GM12878 (cell line): ENCODE results near the gene ERN2. TPM values are rescaled to one million over a fixed set of nuclear protein-coding genes. Genes with fewer than 3 reads are reported as not detected.

Experiments
- ATAC-seq: fragments of 200-7000 bp; cut with Tn5 transposase; 3 replicates; pipeline ENCODE4 v1.9.1; 2020; ENCODE audit warnings: mild to moderate bottlenecking, moderate library complexity
- BruUV-seq: library from RNA; stranded (reverse); fragments of 400-500 nt; replicated peaks from 2 replicates; lab custom pipeline; 2021; lab: Mats Ljungman, UMichigan
- CTCF ChIA-PET: fragments of 300-600 bp; sonication (Branson Sonifier 250); formaldehyde crosslinking; extraction: SDS; loops from one replicate; lab custom pipeline; 2021; ENCODE audit warnings: inconsistent platforms; lab: Yijun Ruan, JAX
- POLR2A ChIA-PET: fragments of 350-600 bp; formaldehyde crosslinking; extraction: SDS; loops from one replicate; lab custom pipeline; 2021; ENCODE audit warnings: inconsistent platforms; lab: Charles Lee
- RAD21 ChIA-PET: fragments of 300-600 bp; sonication (Branson Sonifier 250); formaldehyde crosslinking; loops from one replicate; lab custom pipeline; 2023; ENCODE audit warnings: antibody characterized with exemption; ENCODE audit not compliant: unreplicated experiment; lab: Charles Lee
- SMC1A ChIA-PET: fragments of 300-600 bp; sonication (Branson Sonifier 250); formaldehyde crosslinking; loops from one replicate; lab custom pipeline; 2023; ENCODE audit not compliant: unreplicated experiment, uncharacterized antibody; lab: Charles Lee
- DNase-seq: peaks from one replicate; pipeline ENCODE4 v3.0.0-alpha.2; 2011; ENCODE audit warnings: low read depth, low spot score
- FAIRE-seq: peaks from 3 replicates; lab custom pipeline; 2011; peaks lifted over from hg19 to GRCh38; lab: Jason Lieb, UNC
- H2AFZ ChIP-seq: 2 replicates; pipeline ENCODE4 v1.6.0; 2011; ENCODE audit warnings: low read depth, low read length, control low read depth; ENCODE audit not compliant: control insufficient read depth
- H3K27ac ChIP-seq: 2 replicates; pipeline ENCODE4 v1.5.1; 2011; ENCODE audit warnings: control low read depth; ENCODE audit not compliant: control insufficient read depth, insufficient read depth
- H3K27me3 ChIP-seq, 2 experiments: replicated peaks in 1 of 2; 2 replicates each; pipeline versions ENCODE4 v1.6.0 to v1.6.1; 2011; ENCODE audit warnings: low read length in 1 of 2; ENCODE audit not compliant: control insufficient read depth in 2 of 2, insufficient read depth in 2 of 2
- H3K36me3 ChIP-seq, 2 experiments: 2 replicates each; pipeline ENCODE4 v1.5.1; 2011; ENCODE audit warnings: low read length in 1 of 2; ENCODE audit not compliant: control insufficient read depth in 2 of 2, insufficient read depth in 2 of 2
- H3K4me1 ChIP-seq: 2 replicates; pipeline ENCODE4 v1.6.1; 2011; ENCODE audit warnings: mild to moderate bottlenecking, low read length, moderate library complexity, mixed read lengths; ENCODE audit not compliant: control insufficient read depth, insufficient read depth
- H3K4me2 ChIP-seq: 2 replicates; pipeline ENCODE4 v1.6.0; 2011; ENCODE audit warnings: control low read depth; ENCODE audit not compliant: control insufficient read depth, insufficient read depth
- H3K4me3 ChIP-seq: fragments of 200-600 bp; sonication (generic); 2 replicates; pipeline ENCODE4 v1.5.1; 2016
- H3K79me2 ChIP-seq: 2 replicates; pipeline ENCODE4 v1.6.0; 2011; ENCODE audit warnings: low read length; ENCODE audit not compliant: control insufficient read depth, insufficient read depth
- H3K9ac ChIP-seq: 2 replicates; pipeline ENCODE4 v1.8.0; 2011; ENCODE audit warnings: low read length, control low read depth, mixed read lengths; ENCODE audit not compliant: control insufficient read depth, insufficient read depth
- H3K9me3 ChIP-seq: replicated peaks from 3 replicates; pipeline ENCODE4 v1.5.1; 2011; ENCODE audit warnings: mild to moderate bottlenecking, low read length; ENCODE audit not compliant: control insufficient read depth, insufficient read depth
- H4K20me1 ChIP-seq: 2 replicates; pipeline ENCODE4 v1.6.0; 2011; ENCODE audit not compliant: control insufficient read depth, insufficient read depth
- ATF3 ChIP-seq: IDR thresholded peaks from 2 replicates; pipeline ENCODE4 v1.6.1; 2011; ENCODE audit warnings: low read depth, mild to moderate bottlenecking, low read length, moderate library complexity, borderline replicate concordance; ENCODE audit errors: extremely low read depth
- BRCA1 ChIP-seq: IDR thresholded peaks from 2 replicates; pipeline ENCODE4 v1.6.1; 2011; ENCODE audit warnings: low read depth, low read length, improper control_type of control experiment
- EED ChIP-seq: sonication (generic); IDR thresholded peaks from 2 replicates; pipeline ENCODE4 v1.6.1; 2016; ENCODE audit warnings: antibody characterized with exemption, low read depth
- IKZF1 ChIP-seq: fragments of 450-650 bp; conservative IDR thresholded peaks from 2 replicates; pipeline ENCODE4 v1.6.1; 2017; ENCODE audit warnings: antibody characterized with exemption, mild to moderate bottlenecking
- JUND ChIP-seq: IDR thresholded peaks from 2 replicates; pipeline ENCODE4 v1.6.1; 2012; ENCODE audit warnings: low read depth, mild to moderate bottlenecking, low read length, improper control_type of control experiment, moderate library complexity
- NBN ChIP-seq: fragments of 450-650 bp; IDR thresholded peaks from 2 replicates; pipeline ENCODE4 v1.6.1; 2016
- SREBF1 ChIP-seq: IDR thresholded peaks from 2 replicates; pipeline ENCODE4 v1.6.1; 2012; ENCODE audit warnings: mild to moderate bottlenecking, low read length
- SREBF2 ChIP-seq: IDR thresholded peaks from 2 replicates; pipeline ENCODE4 v1.6.1; 2012; ENCODE audit warnings: mild to moderate bottlenecking, low read length
- ZBED1 ChIP-seq: IDR thresholded peaks from 2 replicates; pipeline ENCODE4 v1.6.1; 2016; ENCODE audit warnings: borderline replicate concordance
- WGBS: methylation state at CpG from one replicate; pipeline ENCODE4 v1.1.6; 2016; ENCODE audit warnings: low lambda C conversion rate; ENCODE audit not compliant: insufficient replicate concordance, insufficient coverage; ENCODE audit errors: missing lambda C conversion rate; 5-methylcytosine and 5-hydroxymethylcytosine counted together
- in situ Hi-C: fragments of 300-500 bp; cut with MboI; formaldehyde crosslinking; loops from 9 replicates; pipeline ENCODE4 v1.14.3; 2018; ENCODE audit warnings: mixed read lengths
- intact Hi-C: fragments of 100-400 bp; cut with micrococcal nuclease; formaldehyde crosslinking; loops from one replicate; pipeline ENCODE4 v1.14.2; 2022; ENCODE audit not compliant: unreplicated experiment
- polyA plus RNA-seq, 11 experiments: library from polyadenylated mRNA; depleted of rRNA in 4 of 11; unstranded in 6 of 11; stranded (reverse) in 5 of 11; fragments of >200 nt; fragmentation: Nextera tagmentation in 4 of 11; fragmentation: Illumina TruSeq in 1 of 11; extraction: Ambion mirVana in 4 of 11; extraction: Trizol in 1 of 11; gene quantifications; 1 replicate in 1 of 11; 2 replicates in 10 of 11; pipeline versions ENCODE4 v1.2.1 to v1.2.3, GENCODE V29; 2011 to 2016; ENCODE audit warnings: inconsistent platforms in 2 of 11, missing spikeins in 2 of 11, low read depth in 1 of 11
- total RNA-seq, 4 experiments: library from RNA; depleted of rRNA in 3 of 4; stranded (reverse); fragments of >200 nt in 3 of 4; fragmentation: Illumina TruSeq in 1 of 4; extraction: Trizol in 1 of 4; gene quantifications; 2 replicates each; pipeline versions ENCODE4 v1.2.1 to v1.2.3, GENCODE V29; 2013 to 2021
- TF ChIP-seq, protein P1 (sequence below): fragments of 450-650 bp; IDR thresholded peaks from 2 replicates; pipeline ENCODE4 v1.6.1; 2016; ENCODE audit warnings: mild to moderate bottlenecking
- TF ChIP-seq, protein P2 (sequence below): IDR thresholded peaks from 2 replicates; pipeline ENCODE4 v1.6.1; 2012; ENCODE audit warnings: improper control_type of control experiment, low read depth, low read length; ENCODE audit not compliant: insufficient replicate concordance

Gene ERN2
- total and polyA plus RNA-seq, 10 of the 15 experiments (the other 5 are each of a cell fraction or from before 2014, with no cell fraction given) = 0.06 to 0.95 (median 0.36) TPM; not detected in 5

- no peaks in the 10 kb centered on the region for H3K79me2 ChIP-seq
- H3K9ac ChIP-seq = no peak overlapping the region
- H3K4me1 ChIP-seq = no peaks in the 10 kb centered on the region
- H2AFZ ChIP-seq = no peak overlapping the region
- BruUV-seq = no TSS peak
- no peaks in the 10 kb centered on the region for H4K20me1 ChIP-seq
- FAIRE-seq (no peak), DNase-seq (no peak), ATAC-seq (no peak)
- ChIA-PET POLR2A (interaction anchor here (0.5 kb wide), 1 partner anchor 75 kb away, joined by 5 read pairs; no protein-coding TSS in a partner anchor), SMC1A (no interaction called here), CTCF (no interaction called here), RAD21 (no interaction called here)
- no peak overlapping the region for H3K4me2 ChIP-seq
- H3K27ac ChIP-seq = no peak overlapping the region
- 27% methylated on average over 2 of the region's 2 CpGs for WGBS
- no peaks in the 10 kb centered on the region for H3K27me3 ChIP-seq
- H3K36me3 ChIP-seq = no peaks in the 10 kb centered on the region
- TF ChIP-seq ZBED1 = no peak
- TF ChIP-seq SREBF2 = no peak
- no peak for TF ChIP-seq ATF3
- no peak for TF ChIP-seq JUND
- TF ChIP-seq NBN = no peak
- peaks cover 14% of the 10 kb centered on the region; the same call in 2 of the 3 replicates for H3K9me3 ChIP-seq
- H3K4me3 ChIP-seq = no peak overlapping the region
- in situ Hi-C loops = no loop called here
- intact Hi-C loops = no loop called here
Observed at GRCh38 chr16:23705517-23705902, 7.5 kb downstream of the ERN2 start.

DNA sequence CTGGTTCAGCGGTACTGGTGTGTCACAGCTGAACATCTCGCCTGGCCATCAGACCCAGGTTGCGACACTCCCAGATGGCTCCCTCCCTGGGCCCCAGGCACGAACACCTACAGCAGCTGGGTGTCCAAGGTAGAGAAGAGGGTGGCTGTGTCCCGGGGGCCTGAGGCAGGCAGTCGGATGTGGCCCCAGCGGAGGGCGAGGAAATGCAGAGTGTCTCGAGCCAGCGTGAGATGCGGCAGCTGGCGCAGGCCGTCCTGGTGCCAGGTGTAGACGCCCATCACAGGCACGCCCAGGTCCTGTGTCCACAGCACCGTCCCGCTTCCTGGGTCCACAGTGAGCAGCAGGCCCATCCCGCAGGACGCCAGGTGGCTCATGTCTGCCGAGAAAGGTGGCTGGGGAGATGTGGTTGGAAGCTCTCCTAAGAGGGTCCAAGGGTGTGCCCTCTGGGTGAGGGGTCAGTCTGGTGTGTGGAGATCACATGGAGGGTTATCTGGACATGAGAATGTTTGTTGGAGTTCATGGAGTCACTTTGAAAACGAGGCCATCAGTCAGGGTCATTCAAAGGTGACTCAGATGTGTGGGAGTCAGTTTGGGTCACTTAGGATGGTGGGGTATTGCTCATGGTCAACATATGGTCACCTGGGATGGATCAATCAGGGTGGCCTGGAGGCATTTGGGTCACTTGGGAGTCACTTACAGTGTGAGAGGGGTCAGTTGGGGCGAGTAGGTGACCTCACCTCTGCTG, 8.1 kb downstream of the ERN2 start:
- BruUV-seq = no TSS peak
- H3K9ac ChIP-seq = no peak overlapping the region
- WGBS = 72% methylated on average over 22 of the region's 22 CpGs
- no peak for TF ChIP-seq BRCA1
- TF ChIP-seq, protein P1, sequence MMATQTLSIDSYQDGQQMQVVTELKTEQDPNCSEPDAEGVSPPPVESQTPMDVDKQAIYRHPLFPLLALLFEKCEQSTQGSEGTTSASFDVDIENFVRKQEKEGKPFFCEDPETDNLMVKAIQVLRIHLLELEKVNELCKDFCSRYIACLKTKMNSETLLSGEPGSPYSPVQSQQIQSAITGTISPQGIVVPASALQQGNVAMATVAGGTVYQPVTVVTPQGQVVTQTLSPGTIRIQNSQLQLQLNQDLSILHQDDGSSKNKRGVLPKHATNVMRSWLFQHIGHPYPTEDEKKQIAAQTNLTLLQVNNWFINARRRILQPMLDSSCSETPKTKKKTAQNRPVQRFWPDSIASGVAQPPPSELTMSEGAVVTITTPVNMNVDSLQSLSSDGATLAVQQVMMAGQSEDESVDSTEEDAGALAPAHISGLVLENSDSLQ = no peak
- no peak for TF ChIP-seq IKZF1
- no peak for TF ChIP-seq EED
- TF ChIP-seq, protein P2, sequence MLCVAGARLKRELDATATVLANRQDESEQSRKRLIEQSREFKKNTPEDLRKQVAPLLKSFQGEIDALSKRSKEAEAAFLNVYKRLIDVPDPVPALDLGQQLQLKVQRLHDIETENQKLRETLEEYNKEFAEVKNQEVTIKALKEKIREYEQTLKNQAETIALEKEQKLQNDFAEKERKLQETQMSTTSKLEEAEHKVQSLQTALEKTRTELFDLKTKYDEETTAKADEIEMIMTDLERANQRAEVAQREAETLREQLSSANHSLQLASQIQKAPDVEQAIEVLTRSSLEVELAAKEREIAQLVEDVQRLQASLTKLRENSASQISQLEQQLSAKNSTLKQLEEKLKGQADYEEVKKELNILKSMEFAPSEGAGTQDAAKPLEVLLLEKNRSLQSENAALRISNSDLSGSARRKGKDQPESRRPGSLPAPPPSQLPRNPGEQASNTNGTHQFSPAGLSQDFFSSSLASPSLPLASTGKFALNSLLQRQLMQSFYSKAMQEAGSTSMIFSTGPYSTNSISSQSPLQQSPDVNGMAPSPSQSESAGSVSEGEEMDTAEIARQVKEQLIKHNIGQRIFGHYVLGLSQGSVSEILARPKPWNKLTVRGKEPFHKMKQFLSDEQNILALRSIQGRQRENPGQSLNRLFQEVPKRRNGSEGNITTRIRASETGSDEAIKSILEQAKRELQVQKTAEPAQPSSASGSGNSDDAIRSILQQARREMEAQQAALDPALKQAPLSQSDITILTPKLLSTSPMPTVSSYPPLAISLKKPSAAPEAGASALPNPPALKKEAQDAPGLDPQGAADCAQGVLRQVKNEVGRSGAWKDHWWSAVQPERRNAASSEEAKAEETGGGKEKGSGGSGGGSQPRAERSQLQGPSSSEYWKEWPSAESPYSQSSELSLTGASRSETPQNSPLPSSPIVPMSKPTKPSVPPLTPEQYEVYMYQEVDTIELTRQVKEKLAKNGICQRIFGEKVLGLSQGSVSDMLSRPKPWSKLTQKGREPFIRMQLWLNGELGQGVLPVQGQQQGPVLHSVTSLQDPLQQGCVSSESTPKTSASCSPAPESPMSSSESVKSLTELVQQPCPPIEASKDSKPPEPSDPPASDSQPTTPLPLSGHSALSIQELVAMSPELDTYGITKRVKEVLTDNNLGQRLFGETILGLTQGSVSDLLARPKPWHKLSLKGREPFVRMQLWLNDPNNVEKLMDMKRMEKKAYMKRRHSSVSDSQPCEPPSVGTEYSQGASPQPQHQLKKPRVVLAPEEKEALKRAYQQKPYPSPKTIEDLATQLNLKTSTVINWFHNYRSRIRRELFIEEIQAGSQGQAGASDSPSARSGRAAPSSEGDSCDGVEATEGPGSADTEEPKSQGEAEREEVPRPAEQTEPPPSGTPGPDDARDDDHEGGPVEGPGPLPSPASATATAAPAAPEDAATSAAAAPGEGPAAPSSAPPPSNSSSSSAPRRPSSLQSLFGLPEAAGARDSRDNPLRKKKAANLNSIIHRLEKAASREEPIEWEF = no peak
- TF ChIP-seq SREBF1 = no peak

More for the DNA sequence above, 8.1 kb downstream of the ERN2 start:
- H3K27ac ChIP-seq = no peak overlapping the region
- ATAC-seq (no peak), FAIRE-seq (no peak), DNase-seq (no peak)
- ChIA-PET POLR2A (interaction anchor here (0.5 kb wide), 1 partner anchor 75 kb away, joined by 5 read pairs; no protein-coding TSS in a partner anchor), CTCF (no interaction called here), SMC1A (no interaction called here), RAD21 (no interaction called here)
- H3K4me3 ChIP-seq = no peak overlapping the region
- H3K27me3 ChIP-seq = no peaks in the 10 kb centered on the region
- in situ Hi-C loops (no loop called here), intact Hi-C loops (no loop called here)
- no peaks in the 10 kb centered on the region for H3K36me3 ChIP-seq
- no peak overlapping the region for H2AFZ ChIP-seq
- no peak overlapping the region for H3K4me2 ChIP-seq
- H3K79me2 ChIP-seq = no peaks in the 10 kb centered on the region
- no peaks in the 10 kb centered on the region for H4K20me1 ChIP-seq
- peaks cover 12% of the 10 kb centered on the region; the same call in 2 of the 3 replicates for H3K9me3 ChIP-seq
- no peaks in the 10 kb centered on the region for H3K4me1 ChIP-seq
